Measurements from ENCODE around the gene SMCO4.

Gene SMCO4

DNA sequence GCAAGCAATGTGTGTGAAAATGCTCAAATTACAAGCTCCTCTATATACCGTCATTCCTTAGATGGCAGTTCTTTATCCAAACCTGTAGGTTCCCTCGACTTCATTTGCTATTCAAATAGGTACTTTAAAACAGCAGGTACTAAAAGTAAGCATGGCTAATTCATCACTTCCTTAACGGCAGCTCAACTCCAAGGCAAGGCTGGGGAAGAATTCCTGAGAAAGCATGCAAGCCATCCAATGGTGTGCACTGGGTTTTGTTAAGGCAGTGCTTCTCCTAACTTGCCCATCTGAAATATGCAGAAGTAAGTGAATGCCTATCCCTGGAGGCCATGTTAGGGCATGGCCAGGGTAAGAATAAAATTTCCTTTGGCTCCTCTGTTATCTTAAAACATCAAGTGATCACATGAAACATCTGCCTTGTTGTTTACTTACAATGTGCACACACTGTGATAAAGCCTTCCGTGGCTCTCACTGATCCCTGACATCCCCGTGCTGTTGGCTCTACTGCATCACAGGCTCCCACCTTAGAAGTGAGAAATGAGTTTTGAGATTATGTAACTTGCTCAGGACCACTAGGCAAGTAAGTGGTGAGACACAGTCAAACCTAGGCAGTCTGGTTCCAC is 52.1 kb downstream of the SMCO4 start:
- DNase-seq (ENCODE audit: extremely low read depth, low read depth) = no peak
- TF ChIP-seq, protein P1, sequence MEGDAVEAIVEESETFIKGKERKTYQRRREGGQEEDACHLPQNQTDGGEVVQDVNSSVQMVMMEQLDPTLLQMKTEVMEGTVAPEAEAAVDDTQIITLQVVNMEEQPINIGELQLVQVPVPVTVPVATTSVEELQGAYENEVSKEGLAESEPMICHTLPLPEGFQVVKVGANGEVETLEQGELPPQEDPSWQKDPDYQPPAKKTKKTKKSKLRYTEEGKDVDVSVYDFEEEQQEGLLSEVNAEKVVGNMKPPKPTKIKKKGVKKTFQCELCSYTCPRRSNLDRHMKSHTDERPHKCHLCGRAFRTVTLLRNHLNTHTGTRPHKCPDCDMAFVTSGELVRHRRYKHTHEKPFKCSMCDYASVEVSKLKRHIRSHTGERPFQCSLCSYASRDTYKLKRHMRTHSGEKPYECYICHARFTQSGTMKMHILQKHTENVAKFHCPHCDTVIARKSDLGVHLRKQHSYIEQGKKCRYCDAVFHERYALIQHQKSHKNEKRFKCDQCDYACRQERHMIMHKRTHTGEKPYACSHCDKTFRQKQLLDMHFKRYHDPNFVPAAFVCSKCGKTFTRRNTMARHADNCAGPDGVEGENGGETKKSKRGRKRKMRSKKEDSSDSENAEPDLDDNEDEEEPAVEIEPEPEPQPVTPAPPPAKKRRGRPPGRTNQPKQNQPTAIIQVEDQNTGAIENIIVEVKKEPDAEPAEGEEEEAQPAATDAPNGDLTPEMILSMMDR (IDR thresholded peaks at IDR 0.05; ENCODE audit: low read depth, low read length, missing control alignments) = no peak
- H3K4me3 ChIP-seq (replicated peaks; ENCODE audit: low read depth, low read length) = no peak overlapping the region

DNA sequence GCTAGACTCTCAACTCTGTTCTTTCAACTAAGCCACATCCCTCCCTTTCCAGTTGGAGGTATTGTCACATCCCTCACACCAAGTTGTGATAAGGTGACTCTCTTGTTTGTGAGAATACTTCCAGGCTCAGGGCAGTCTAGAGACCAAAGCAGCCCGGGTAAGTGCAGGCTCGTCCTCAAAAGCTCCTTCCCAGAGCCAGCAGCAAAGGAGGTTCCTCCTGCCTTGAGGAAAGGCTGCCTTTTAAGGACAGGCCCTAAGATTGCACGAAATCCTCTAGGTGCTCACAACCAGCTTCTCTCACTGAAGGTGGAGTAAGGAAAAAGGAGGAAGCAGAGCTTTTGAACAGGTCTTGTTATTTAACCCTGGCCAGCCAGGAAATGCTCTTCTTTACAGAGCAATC is 53.4 kb downstream of the SMCO4 start:
- no peak for DNase-seq (ENCODE audit: extremely low read depth, low read depth)
- TF ChIP-seq, protein P1 (IDR thresholded peaks at IDR 0.05; ENCODE audit: low read depth, low read length, missing control alignments) = no peak

DNA sequence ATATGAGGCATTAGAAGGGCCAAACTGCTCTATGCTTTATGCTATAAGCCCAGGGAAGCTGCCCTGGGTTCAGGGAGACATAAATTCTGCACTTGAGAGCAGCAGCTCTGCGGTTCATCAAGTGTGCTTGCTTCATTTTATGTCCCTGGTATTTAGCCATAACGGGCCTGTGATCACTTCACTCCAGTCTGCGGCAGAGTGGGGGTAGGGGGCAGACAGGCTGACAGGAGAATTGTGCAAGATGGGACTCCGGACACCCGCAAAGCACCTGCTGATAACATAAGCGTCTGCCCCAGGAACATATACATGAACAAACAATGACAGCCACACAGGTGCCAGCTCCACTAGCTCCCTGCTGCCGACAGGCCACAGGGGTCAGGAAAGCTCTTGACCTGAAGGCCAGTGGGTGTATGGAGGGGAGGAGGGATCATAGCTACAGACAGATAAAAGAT is 56.1 kb downstream of the SMCO4 start:
- TF ChIP-seq, protein P1 (IDR thresholded peaks at IDR 0.05; ENCODE audit: low read depth, low read length, missing control alignments) = no peak
- no peak overlapping the region for H3K4me3 ChIP-seq (replicated peaks; ENCODE audit: low read depth, low read length)
- no peak for DNase-seq (ENCODE audit: extremely low read depth, low read depth)

More for the DNA sequence above, 53.4 kb downstream of the SMCO4 start:
- H3K4me3 ChIP-seq (replicated peaks; ENCODE audit: low read depth, low read length) = no peak overlapping the region

DNA sequence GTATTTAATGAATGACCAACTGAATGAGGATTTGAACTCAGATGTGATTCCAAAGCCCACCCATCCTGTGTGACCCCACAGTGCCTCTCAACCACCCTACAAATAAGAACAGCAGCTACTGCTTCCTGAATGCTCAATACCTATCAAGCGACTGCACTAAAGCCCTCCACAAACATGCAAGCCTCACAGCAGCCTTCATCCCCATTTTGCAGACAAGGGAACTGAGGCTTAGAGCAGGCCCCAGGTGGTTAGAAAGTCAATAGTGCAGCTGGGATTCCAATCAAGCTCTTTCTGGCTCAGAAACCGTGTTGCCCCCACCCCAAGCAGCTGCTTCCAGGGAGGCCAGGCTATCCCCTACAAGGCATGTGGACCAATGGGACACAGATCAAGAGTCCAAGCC is 57.2 kb downstream of the SMCO4 start:
- H3K4me3 ChIP-seq (replicated peaks; ENCODE audit: low read depth, low read length) = no peak overlapping the region
- TF ChIP-seq, protein P1 (IDR thresholded peaks at IDR 0.05; ENCODE audit: low read depth, low read length, missing control alignments) = no peak
- no peak for DNase-seq (ENCODE audit: extremely low read depth, low read depth)

DNA sequence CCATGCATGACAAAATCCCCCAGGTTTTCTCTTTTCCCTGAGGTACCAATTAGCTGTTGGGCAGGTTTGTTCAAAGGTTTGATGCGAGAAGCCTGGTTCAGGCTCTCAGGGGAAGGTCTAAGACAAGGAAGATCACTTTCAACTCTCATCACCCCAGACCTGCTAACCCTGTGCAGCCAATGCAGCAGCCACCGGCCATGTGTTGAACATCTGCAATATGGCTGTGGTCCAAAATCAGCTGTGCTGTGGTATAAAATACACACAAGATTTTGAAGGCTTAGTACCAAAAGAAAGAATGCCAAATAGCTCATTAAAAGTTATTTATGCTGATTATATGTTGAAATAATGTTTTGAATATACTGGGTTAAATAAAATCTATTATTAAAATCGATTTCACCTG is 58.5 kb downstream of the SMCO4 start:
- H3K4me3 ChIP-seq (replicated peaks; ENCODE audit: low read depth, low read length) = no peak overlapping the region
- DNase-seq (ENCODE audit: extremely low read depth, low read depth) = peak; percentile 75
- TF ChIP-seq, protein P1 (IDR thresholded peaks at IDR 0.05; ENCODE audit: low read depth, low read length, missing control alignments) = no peak

DNA sequence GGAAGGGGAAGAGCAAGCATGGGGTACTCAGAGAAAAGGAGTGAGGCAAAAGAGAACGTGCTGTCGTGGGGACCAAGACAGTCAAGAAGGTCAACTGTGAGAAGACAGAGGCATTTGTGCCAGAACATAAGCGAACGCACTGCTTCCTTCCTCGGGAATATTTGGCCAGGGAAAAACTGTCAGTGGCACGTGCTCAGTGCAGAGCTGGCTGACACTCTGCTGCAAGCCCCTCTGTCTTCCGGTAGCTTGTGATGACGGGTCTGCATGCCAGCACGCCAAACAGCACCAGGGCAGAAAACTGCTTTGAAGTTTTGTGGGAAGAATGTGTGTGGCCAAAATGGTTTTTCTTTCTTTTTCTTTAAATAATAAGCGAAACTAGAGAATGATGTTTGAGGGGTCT is 60.6 kb downstream of the SMCO4 start:
- no peak for DNase-seq (ENCODE audit: extremely low read depth, low read depth)
- no peak overlapping the region for H3K4me3 ChIP-seq (replicated peaks; ENCODE audit: low read depth, low read length)
- TF ChIP-seq, protein P1 (IDR thresholded peaks at IDR 0.05; ENCODE audit: low read depth, low read length, missing control alignments) = no peak

DNA sequence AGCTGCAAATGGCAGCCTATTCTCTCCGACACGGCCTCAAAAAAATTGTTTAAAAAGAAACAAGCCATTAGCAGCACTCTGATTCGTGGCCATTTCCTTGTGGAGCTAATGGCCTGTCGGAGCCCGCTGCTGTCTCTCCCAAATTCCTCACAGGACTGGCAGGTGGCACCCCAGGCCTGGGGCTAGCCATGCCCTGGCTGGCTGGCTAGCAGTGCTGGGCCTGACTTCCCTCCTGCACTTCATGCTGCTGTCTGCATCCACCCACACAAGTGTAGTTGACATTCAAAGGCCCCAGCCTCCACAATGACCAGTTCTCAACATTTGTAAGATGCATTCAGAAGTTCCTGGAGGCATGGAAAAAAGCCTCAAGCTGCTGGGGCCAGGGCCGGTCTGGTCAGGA is 61.5 kb downstream of the SMCO4 start:
- DNase-seq (ENCODE audit: extremely low read depth, low read depth) = no peak
- TF ChIP-seq, protein P1 (IDR thresholded peaks at IDR 0.05; ENCODE audit: low read depth, low read length, missing control alignments) = no peak
- H3K4me3 ChIP-seq (replicated peaks; ENCODE audit: low read depth, low read length) = no peak overlapping the region
